Keratinocyte (primary cell): ENCODE measurements around the gene RUVBL2. TPM values are rescaled to one million over a fixed set of nuclear protein-coding genes. Genes with fewer than 3 reads are reported as not detected.

ENCODE experiments used
- DNase-seq: peaks from one replicate; pipeline ENCODE4 v3.0.0-alpha.2; 2011; ENCODE audit warnings: low read depth, missing footprints, low spot score
- FAIRE-seq: peaks from 2 replicates; lab custom pipeline; 2011; peaks lifted over from hg19 to GRCh38; lab: Jason Lieb, UNC
- H2AFZ ChIP-seq: 2 replicates; pipeline ENCODE4 v1.6.0; 2012; ENCODE audit warnings: low read length, control low read depth, inconsistent platforms; ENCODE audit not compliant: control insufficient read depth
- H3K27ac ChIP-seq: 2 replicates; pipeline ENCODE4 v1.5.1; 2011; ENCODE audit warnings: low read length; ENCODE audit not compliant: control insufficient read depth, insufficient read depth
- H3K27me3 ChIP-seq: 3 replicates; pipeline ENCODE4 v1.6.0; 2011; ENCODE audit warnings: low read length; ENCODE audit not compliant: control insufficient read depth, insufficient read depth; ENCODE audit errors: extremely low read depth
- H3K36me3 ChIP-seq, 2 experiments: 2 replicates in 1 of 2; 3 replicates in 1 of 2; pipeline ENCODE4 v1.5.1; 2011; ENCODE audit warnings: low read length in 2 of 2, mild to moderate bottlenecking in 1 of 2; ENCODE audit not compliant: control insufficient read depth in 2 of 2, insufficient read depth in 2 of 2; ENCODE audit errors: extremely low read depth in 1 of 2
- H3K4me1 ChIP-seq: 3 replicates; pipeline ENCODE4 v1.5.1; 2011; ENCODE audit warnings: low read length; ENCODE audit not compliant: control insufficient read depth, insufficient read depth; ENCODE audit errors: extremely low read depth
- H3K4me2 ChIP-seq: 3 replicates; pipeline ENCODE4 v1.6.0; 2011; ENCODE audit warnings: low read depth, low read length; ENCODE audit not compliant: control insufficient read depth, insufficient read depth; ENCODE audit errors: extremely low read depth
- H3K4me3 ChIP-seq, 3 experiments: fragments of 200-600 bp in 1 of 3; sonication (generic) in 1 of 3; 2 replicates in 2 of 3; 3 replicates in 1 of 3; pipeline ENCODE4 v1.5.1; 2011 to 2016; ENCODE audit warnings: low read length in 3 of 3, mild to moderate bottlenecking in 3 of 3, control low read depth in 2 of 3, inconsistent platforms in 1 of 3, low read depth in 1 of 3, mixed read lengths in 1 of 3, mixed run types in 1 of 3, moderate library complexity in 1 of 3; ENCODE audit not compliant: control insufficient read depth in 2 of 3, insufficient read depth in 2 of 3; ENCODE audit errors: extremely low read depth in 1 of 3
- H3K79me2 ChIP-seq: 2 replicates; pipeline ENCODE4 v1.6.0; 2012; ENCODE audit warnings: low read length; ENCODE audit not compliant: control insufficient read depth, insufficient read depth
- H3K9ac ChIP-seq: 3 replicates; pipeline ENCODE4 v1.6.0; 2011; ENCODE audit warnings: low read length; ENCODE audit not compliant: control insufficient read depth, insufficient read depth; ENCODE audit errors: extremely low read depth
- H3K9me1 ChIP-seq: 3 replicates; pipeline ENCODE4 v1.6.0; 2011; ENCODE audit warnings: low read length; ENCODE audit not compliant: control insufficient read depth, insufficient read depth; ENCODE audit errors: extremely low read depth
- H3K9me3 ChIP-seq: 2 replicates; pipeline ENCODE4 v1.5.1; 2012; ENCODE audit warnings: low read depth, low read length; ENCODE audit not compliant: control insufficient read depth
- H4K20me1 ChIP-seq: 3 replicates; pipeline ENCODE4 v1.6.0; 2011; ENCODE audit warnings: low read length; ENCODE audit not compliant: control insufficient read depth, insufficient read depth; ENCODE audit errors: extremely low read depth
- CTCF ChIP-seq, 3 experiments: IDR thresholded peaks in 1 of 3; conservative IDR thresholded peaks in 1 of 3; optimal IDR thresholded peaks in 1 of 3; 2 replicates in 2 of 3; 3 replicates in 1 of 3; pipeline versions ENCODE3 to v1.5.1; 2011; ENCODE audit warnings: low read length in 3 of 3, mild to moderate bottlenecking in 3 of 3, moderate library complexity in 2 of 3, control low read depth in 1 of 3, inconsistent platforms in 1 of 3; ENCODE audit not compliant: insufficient read depth in 2 of 3; ENCODE audit errors: extremely low read depth in 1 of 3
- EZH2 ChIP-seq: IDR thresholded peaks from one replicate; pipeline ENCODE4 v1.6.1; 2012; ENCODE audit warnings: inconsistent platforms, mild to moderate bottlenecking, low read length, moderate library complexity
- dilution Hi-C: fragments of 300-500 bp; cut with MboI; formaldehyde crosslinking; loops from one replicate; pipeline ENCODE4 v1.7.0; 2020; ENCODE audit warnings: low sequenced_read_pairs; ENCODE audit not compliant: extremely low pct_ligation_motif_present
- polyA plus RNA-seq, 5 experiments: library from polyadenylated mRNA; depleted of rRNA in 3 of 5; stranded (reverse) in 3 of 5; stranded (forward) in 1 of 5; unstranded in 1 of 5; fragments of >200 nt; gene quantifications; 1 replicate in 1 of 5; 2 replicates in 3 of 5; 3 replicates in 1 of 5; pipeline versions ENCODE4 v1.2.1 to v1.2.3, GENCODE V29; 2011 to 2012; ENCODE audit warnings: missing spikeins in 2 of 5, low read depth in 1 of 5, low replicate concordance in 1 of 5

RUVBL2 gene
- polyA plus RNA-seq, 1 donor (not counting 4 experiments of a cell fraction or from before 2014, with no cell fraction given), result 126 TPM

GRCh38 chr19:48962849-48963165, 30.9 kb upstream of the RUVBL2 start:
- H3K4me2 ChIP-seq, result no peak overlapping the region
- H3K27ac ChIP-seq, result peak overlapping the region; percentile 58
- H3K36me3 ChIP-seq, result peaks cover 0 to 4% of the 10 kb centered on the region in 2 experiments
- peaks cover 32% of the 10 kb centered on the region for H3K4me1 ChIP-seq
- H3K79me2 ChIP-seq, result peaks cover 7% of the 10 kb centered on the region
- peaks cover 6% of the 10 kb centered on the region for H4K20me1 ChIP-seq
- H3K27me3 ChIP-seq, result no peaks in the 10 kb centered on the region
- H3K9me1 ChIP-seq, result peaks cover 4% of the 10 kb centered on the region
- TF ChIP-seq EZH2 (no peak), CTCF (optimal IDR thresholded peaks at IDR 0.05 in 1 of 3, IDR thresholded peaks at IDR 0.05 in 1 of 3, conservative IDR thresholded peaks at IDR 0.05 in 1 of 3; ENCODE audit: extremely low read depth in 1 of 3, insufficient read depth in 2 of 3, low read length in 3 of 3) (no peak)
- dilution Hi-C loops, result no loop called here
- no peak overlapping the region for H2AFZ ChIP-seq
- no peak overlapping the region for H3K4me3 ChIP-seq
- no peaks in the 10 kb centered on the region for H3K9me3 ChIP-seq
- DNase-seq, result no peak
- FAIRE-seq, result no peak
- peak overlapping the region; percentile 28 for H3K9ac ChIP-seq

- Histone ChIP-seq H3K79me2 (peaks cover 7% of the 10 kb centered on the region), H3K36me3 (peaks cover 3 to 6% of the 10 kb centered on the region in 2 experiments), H3K9me1 (peaks cover 4% of the 10 kb centered on the region), H3K27me3 (no peaks in the 10 kb centered on the region), H3K4me2 (peak overlapping the region; percentile 98), H3K9me3 (no peaks in the 10 kb centered on the region), H4K20me1 (peaks cover 6% of the 10 kb centered on the region), H3K9ac (peak overlapping the region; percentile 63), H2AFZ (no peak overlapping the region), H3K27ac (peak overlapping the region; percentile 79), H3K4me3 (peak overlapping the region in 1 of 3 experiments; percentile 23), H3K4me1 (peaks cover 32% of the 10 kb centered on the region)
- no peak for FAIRE-seq
- TF ChIP-seq EZH2 (no peak), CTCF (optimal IDR thresholded peaks at IDR 0.05 in 1 of 3, IDR thresholded peaks at IDR 0.05 in 1 of 3, conservative IDR thresholded peaks at IDR 0.05 in 1 of 3; ENCODE audit: extremely low read depth in 1 of 3, insufficient read depth in 2 of 3, low read length in 3 of 3) (no peak)
- dilution Hi-C loops, result no loop called here
- no peak for DNase-seq
Observed at GRCh38 chr19:48963371-48964204, 30.1 kb upstream of the RUVBL2 start.
